Measurements from ENCODE around the gene IFT122. TPM values are rescaled to one million over a fixed set of nuclear protein-coding genes. Genes with fewer than 3 reads are reported as not detected.

Gene IFT122
- total and polyA plus RNA-seq, 8 donors: 9.9 to 163 (median 19.6) TPM

DNA sequence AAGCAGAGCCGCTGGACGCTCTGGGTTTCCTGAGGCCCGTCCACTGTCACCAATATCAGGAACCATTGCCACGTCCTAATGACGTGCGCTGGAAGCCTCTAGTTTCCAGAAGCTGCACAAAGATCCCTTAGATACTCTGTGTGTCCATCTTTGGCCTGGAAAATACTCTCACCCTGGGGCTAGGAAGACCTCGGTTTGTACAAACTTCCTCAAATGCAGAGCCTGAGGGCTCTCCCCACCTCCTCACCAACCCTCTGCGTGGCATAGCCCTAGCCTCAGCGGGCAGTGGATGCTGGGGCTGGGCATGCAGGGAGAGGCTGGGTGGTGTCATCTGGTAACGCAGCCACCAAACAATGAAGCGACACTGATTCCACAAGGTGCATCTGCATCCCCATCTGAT lies 91.7 kb downstream of the IFT122 start:
- DNase-seq: no peak
- H3K27me3 ChIP-seq: no peaks in the 10 kb centered on the region
- H3K4me3 ChIP-seq: no peak overlapping the region
- intact Hi-C loops (cut with DNase I; ENCODE audit: low total_unique reads): no loop called here
- H3K27ac ChIP-seq: no peak overlapping the region
- no peaks in the 10 kb centered on the region for H3K36me3 ChIP-seq
- peaks cover 0 to 4% (median 2%) of the 10 kb centered on the region in 4 donors for H3K4me1 ChIP-seq
- no peaks in the 10 kb centered on the region for H3K9me3 ChIP-seq
- TF ChIP-seq POLR2AphosphoS5 (IDR thresholded peaks at IDR 0.05): no peak
- TF ChIP-seq, protein P1, sequence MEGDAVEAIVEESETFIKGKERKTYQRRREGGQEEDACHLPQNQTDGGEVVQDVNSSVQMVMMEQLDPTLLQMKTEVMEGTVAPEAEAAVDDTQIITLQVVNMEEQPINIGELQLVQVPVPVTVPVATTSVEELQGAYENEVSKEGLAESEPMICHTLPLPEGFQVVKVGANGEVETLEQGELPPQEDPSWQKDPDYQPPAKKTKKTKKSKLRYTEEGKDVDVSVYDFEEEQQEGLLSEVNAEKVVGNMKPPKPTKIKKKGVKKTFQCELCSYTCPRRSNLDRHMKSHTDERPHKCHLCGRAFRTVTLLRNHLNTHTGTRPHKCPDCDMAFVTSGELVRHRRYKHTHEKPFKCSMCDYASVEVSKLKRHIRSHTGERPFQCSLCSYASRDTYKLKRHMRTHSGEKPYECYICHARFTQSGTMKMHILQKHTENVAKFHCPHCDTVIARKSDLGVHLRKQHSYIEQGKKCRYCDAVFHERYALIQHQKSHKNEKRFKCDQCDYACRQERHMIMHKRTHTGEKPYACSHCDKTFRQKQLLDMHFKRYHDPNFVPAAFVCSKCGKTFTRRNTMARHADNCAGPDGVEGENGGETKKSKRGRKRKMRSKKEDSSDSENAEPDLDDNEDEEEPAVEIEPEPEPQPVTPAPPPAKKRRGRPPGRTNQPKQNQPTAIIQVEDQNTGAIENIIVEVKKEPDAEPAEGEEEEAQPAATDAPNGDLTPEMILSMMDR (IDR thresholded peaks at IDR 0.05): no peak
- no peak for TF ChIP-seq EP300 (IDR thresholded peaks at IDR 0.05)
- TF ChIP-seq POLR2A (IDR thresholded peaks at IDR 0.05): no peak
- 91 to 94% (median 93%) methylated on average over 11 of the region's 11 CpGs for WGBS, 5 donors

DNA sequence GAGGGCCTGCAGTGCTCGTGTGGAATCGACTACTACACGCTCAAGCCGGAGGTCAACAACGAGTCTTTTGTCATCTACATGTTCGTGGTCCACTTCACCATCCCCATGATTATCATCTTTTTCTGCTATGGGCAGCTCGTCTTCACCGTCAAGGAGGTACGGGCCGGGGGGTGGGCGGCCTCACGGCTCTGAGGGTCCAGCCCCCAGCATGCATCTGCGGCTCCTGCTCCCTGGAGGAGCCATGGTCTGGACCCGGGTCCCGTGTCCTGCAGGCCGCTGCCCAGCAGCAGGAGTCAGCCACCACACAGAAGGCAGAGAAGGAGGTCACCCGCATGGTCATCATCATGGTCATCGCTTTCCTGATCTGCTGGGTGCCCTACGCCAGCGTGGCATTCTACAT lies 92.2 kb downstream of the IFT122 start:
- Histone ChIP-seq H3K4me1 (peaks cover 0 to 4% (median 2%) of the 10 kb centered on the region in 4 donors), H3K27me3 (no peaks in the 10 kb centered on the region), H3K4me3 (no peak overlapping the region), H3K27ac (no peak overlapping the region), H3K36me3 (no peaks in the 10 kb centered on the region), H3K9me3 (no peaks in the 10 kb centered on the region)
- DNase-seq: no peak
- TF ChIP-seq POLR2AphosphoS5 (IDR thresholded peaks at IDR 0.05) (no peak), EP300 (IDR thresholded peaks at IDR 0.05) (no peak), POLR2A (IDR thresholded peaks at IDR 0.05) (no peak)
- TF ChIP-seq, protein P1 (IDR thresholded peaks at IDR 0.05): no peak
- intact Hi-C loops (cut with DNase I; ENCODE audit: low total_unique reads): no loop called here
- WGBS, 5 donors: 94 to 96% (median 95%) methylated on average over 18 to 20 of the region's 20 CpGs

DNA sequence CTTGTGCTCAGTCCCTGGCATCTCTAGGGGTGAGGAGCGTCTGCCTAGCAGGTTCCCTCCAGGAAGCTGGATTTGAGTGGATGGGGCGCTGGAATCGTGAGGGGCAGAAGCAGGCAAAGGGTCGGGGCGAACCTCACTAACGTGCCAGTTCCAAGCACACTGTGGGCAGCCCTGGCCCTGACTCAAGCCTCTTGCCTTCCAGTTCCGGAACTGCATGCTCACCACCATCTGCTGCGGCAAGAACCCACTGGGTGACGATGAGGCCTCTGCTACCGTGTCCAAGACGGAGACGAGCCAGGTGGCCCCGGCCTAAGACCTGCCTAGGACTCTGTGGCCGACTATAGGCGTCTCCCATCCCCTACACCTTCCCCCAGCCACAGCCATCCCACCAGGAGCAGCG lies 93.4 kb downstream of the IFT122 start:
- H3K4me3 ChIP-seq: no peak overlapping the region
- H3K4me1 ChIP-seq: peaks cover 0 to 4% (median 2%) of the 10 kb centered on the region in 4 donors
- no peaks in the 10 kb centered on the region for H3K9me3 ChIP-seq
- no peak overlapping the region for H3K27ac ChIP-seq
- DNase-seq: no peak
- H3K36me3 ChIP-seq: no peaks in the 10 kb centered on the region
- H3K27me3 ChIP-seq: no peaks in the 10 kb centered on the region
- intact Hi-C loops (cut with DNase I; ENCODE audit: low total_unique reads): no loop called here
- TF ChIP-seq POLR2AphosphoS5 (IDR thresholded peaks at IDR 0.05) (no peak), POLR2A (IDR thresholded peaks at IDR 0.05) (no peak), EP300 (IDR thresholded peaks at IDR 0.05) (no peak)
- TF ChIP-seq, protein P1 (IDR thresholded peaks at IDR 0.05): no peak
- WGBS, 5 donors: 92 to 95% (median 93%) methylated on average over 16 of the region's 16 CpGs

DNA sequence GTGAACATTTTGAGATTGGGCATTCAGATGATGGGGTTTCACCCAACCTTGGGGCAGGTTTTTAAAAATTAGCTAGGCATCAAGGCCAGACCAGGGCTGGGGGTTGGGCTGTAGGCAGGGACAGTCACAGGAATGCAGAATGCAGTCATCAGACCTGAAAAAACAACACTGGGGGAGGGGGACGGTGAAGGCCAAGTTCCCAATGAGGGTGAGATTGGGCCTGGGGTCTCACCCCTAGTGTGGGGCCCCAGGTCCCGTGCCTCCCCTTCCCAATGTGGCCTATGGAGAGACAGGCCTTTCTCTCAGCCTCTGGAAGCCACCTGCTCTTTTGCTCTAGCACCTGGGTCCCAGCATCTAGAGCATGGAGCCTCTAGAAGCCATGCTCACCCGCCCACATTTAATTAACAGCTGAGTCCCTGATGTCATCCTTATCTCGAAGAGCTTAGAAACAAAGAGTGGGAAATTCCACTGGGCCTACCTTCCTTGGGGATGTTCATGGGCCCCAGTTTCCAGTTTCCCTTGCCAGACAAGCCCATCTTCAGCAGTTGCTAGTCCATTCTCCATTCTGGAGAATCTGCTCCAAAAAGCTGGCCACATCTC lies 94.5 kb downstream of the IFT122 start:
- Histone ChIP-seq H3K4me1 (peaks cover 0 to 4% (median 2%) of the 10 kb centered on the region in 4 donors), H3K27me3 (no peaks in the 10 kb centered on the region), H3K9me3 (no peaks in the 10 kb centered on the region), H3K4me3 (no peak overlapping the region), H3K36me3 (no peaks in the 10 kb centered on the region), H3K27ac (no peak overlapping the region)
- intact Hi-C loops (cut with DNase I; ENCODE audit: low total_unique reads): no loop called here
- DNase-seq: no peak
- TF ChIP-seq POLR2A (IDR thresholded peaks at IDR 0.05): no peak
- no peak for TF ChIP-seq EP300 (IDR thresholded peaks at IDR 0.05)
- TF ChIP-seq POLR2AphosphoS5 (IDR thresholded peaks at IDR 0.05): no peak
- TF ChIP-seq, protein P1 (IDR thresholded peaks at IDR 0.05): no peak
- WGBS, 5 donors: 81 to 97% (median 81%) methylated on average over 4 of the region's 4 CpGs
